Liver (tissue), 9 donors: Measurements from ENCODE around the gene MMD. TPM values are rescaled to one million over a fixed set of nuclear protein-coding genes. Genes with fewer than 3 reads are reported as not detected.

ENCODE experiments used
- DNase-seq: peaks from one replicate; pipeline ENCODE4 v3.0.0-alpha.2; 2017; ENCODE audit warnings: low spot score
- H3K27ac ChIP-seq, 2 donors: one replicate each; pipeline ENCODE4 v1.7.0; 2013; ENCODE audit warnings: inconsistent platforms in 2 of 2, low read length in 2 of 2, control low read depth in 1 of 2, low read depth in 1 of 2, mild to moderate bottlenecking in 1 of 2
- H3K27me3 ChIP-seq, 4 donors: one replicate each; pipeline versions ENCODE4 v1.6.1 to v1.7.0; 2013; ENCODE audit warnings: low read length in 3 of 4, inconsistent platforms in 1 of 4, mild to moderate bottlenecking in 1 of 4, moderate library complexity in 1 of 4; ENCODE audit not compliant: control insufficient read depth in 4 of 4, insufficient read depth in 4 of 4
- H3K36me3 ChIP-seq, 4 donors: one replicate each; pipeline versions ENCODE4 v1.6.1 to v1.7.0; 2013; ENCODE audit warnings: low read length in 3 of 4, mild to moderate bottlenecking in 3 of 4, low read depth in 1 of 4, moderate library complexity in 1 of 4; ENCODE audit not compliant: control insufficient read depth in 4 of 4, insufficient read depth in 3 of 4
- H3K4me1 ChIP-seq, 4 donors: one replicate each; pipeline versions ENCODE4 v1.6.1 to v1.7.0; 2013; ENCODE audit warnings: low read length in 3 of 4, mild to moderate bottlenecking in 3 of 4, moderate library complexity in 1 of 4; ENCODE audit not compliant: control insufficient read depth in 4 of 4, insufficient read depth in 4 of 4
- H3K4me3 ChIP-seq, 3 donors: one replicate each; pipeline versions ENCODE4 v1.6.1 to v1.7.0; 2013; ENCODE audit warnings: low read length in 3 of 3, control low read depth in 1 of 3, low read depth in 1 of 3, mild to moderate bottlenecking in 1 of 3
- H3K9ac ChIP-seq, 2 donors: one replicate each; pipeline ENCODE4 v1.7.0; 2013; ENCODE audit warnings: low read length in 2 of 2, mild to moderate bottlenecking in 2 of 2, moderate library complexity in 2 of 2, control low read depth in 1 of 2, low read depth in 1 of 2
- H3K9me3 ChIP-seq, 4 donors: one replicate each; pipeline versions ENCODE4 v1.6.1 to v1.7.0; 2013; ENCODE audit warnings: low read length in 3 of 4; ENCODE audit not compliant: control insufficient read depth in 4 of 4
- ATF3 ChIP-seq: IDR thresholded peaks from 2 replicates; pipeline ENCODE4 v1.6.1; 2016; ENCODE audit warnings: antibody characterized with exemption
- CTCF ChIP-seq: fragments of 150-350 bp; IDR thresholded peaks from 2 replicates; pipeline ENCODE4 v1.5.1; 2017; ENCODE audit warnings: improper control_type of control experiment, low read depth, low read length; ENCODE audit not compliant: missing input control
- EGR1 ChIP-seq, 2 donors: IDR thresholded peaks; 2 replicates each; pipeline ENCODE4 v1.6.1; 2016 to 2018; ENCODE audit warnings: antibody characterized with exemption in 2 of 2, low read depth in 2 of 2
- FOXA1 ChIP-seq: IDR thresholded peaks from 2 replicates; pipeline ENCODE4 v1.6.1; 2016; ENCODE audit warnings: antibody characterized with exemption
- FOXA2 ChIP-seq: IDR thresholded peaks from 2 replicates; pipeline ENCODE4 v1.6.1; 2016; ENCODE audit warnings: antibody characterized with exemption
- GABPA ChIP-seq, 2 donors: IDR thresholded peaks in 1 of 2; conservative IDR thresholded peaks in 1 of 2; 2 replicates each; pipeline ENCODE4 v1.6.1; 2016; ENCODE audit warnings: antibody characterized with exemption in 2 of 2, mild to moderate bottlenecking in 1 of 2, moderate library complexity in 1 of 2
- HNF4A ChIP-seq, 2 donors: conservative IDR thresholded peaks; 2 replicates each; pipeline ENCODE4 v1.6.1; 2016; ENCODE audit warnings: antibody characterized with exemption in 2 of 2, mild to moderate bottlenecking in 2 of 2
- HNF4G ChIP-seq: IDR thresholded peaks from 2 replicates; pipeline ENCODE4 v1.6.1; 2016; ENCODE audit warnings: antibody characterized with exemption
- JUND ChIP-seq, 2 donors: IDR thresholded peaks; 2 replicates each; pipeline ENCODE4 v1.6.1; 2016; ENCODE audit warnings: antibody characterized with exemption in 2 of 2
- MAX ChIP-seq: IDR thresholded peaks from 2 replicates; pipeline ENCODE4 v1.6.1; 2016; ENCODE audit warnings: antibody characterized with exemption
- NR2F2 ChIP-seq: IDR thresholded peaks from 2 replicates; pipeline ENCODE4 v1.6.1; 2016; ENCODE audit warnings: antibody characterized with exemption
- RAD21 ChIP-seq, 2 donors: IDR thresholded peaks; 2 replicates each; pipeline ENCODE4 v1.6.1; 2016; ENCODE audit warnings: antibody characterized with exemption in 2 of 2, mild to moderate bottlenecking in 2 of 2
- REST ChIP-seq: IDR thresholded peaks from 2 replicates; pipeline ENCODE4 v1.6.1; 2016; ENCODE audit warnings: antibody characterized with exemption, mild to moderate bottlenecking
- RXRA ChIP-seq, 2 donors: IDR thresholded peaks; 2 replicates each; pipeline ENCODE4 v1.6.1; 2017 to 2018; ENCODE audit warnings: antibody characterized with exemption in 2 of 2, mild to moderate bottlenecking in 1 of 2
- SP1 ChIP-seq: IDR thresholded peaks from 2 replicates; pipeline ENCODE4 v1.6.1; 2018; ENCODE audit warnings: antibody characterized with exemption, mild to moderate bottlenecking
- TAF1 ChIP-seq: conservative IDR thresholded peaks from 2 replicates; pipeline ENCODE4 v1.6.1; 2016; ENCODE audit warnings: antibody characterized with exemption, mild to moderate bottlenecking
- YY1 ChIP-seq: IDR thresholded peaks from 2 replicates; pipeline ENCODE4 v1.6.1; 2016; ENCODE audit warnings: antibody characterized with exemption, mild to moderate bottlenecking
- ZBTB33 ChIP-seq: IDR thresholded peaks from 2 replicates; pipeline ENCODE4 v1.6.1; 2016; ENCODE audit warnings: antibody characterized with exemption
- WGBS: extraction: QIAGEN DNeasy Blood & Tissue Kit; methylation state at CpG from one replicate; pipeline ENCODE4 v1.1.7; 2013; 5-methylcytosine and 5-hydroxymethylcytosine counted together
- polyA plus RNA-seq, 2 donors: library from polyadenylated mRNA; stranded (reverse) in 1 of 2; unstranded in 1 of 2; fragments of 200-250 nt in 1 of 2; fragments of >200 nt in 1 of 2; fragmentation: Nextera tagmentation in 1 of 2; extraction: Ambion mirVana in 1 of 2; gene quantifications; one replicate each; pipeline versions ENCODE4 v1.2.1 to v1.2.3, GENCODE V29; 2013 to 2015
- total RNA-seq, 2 donors: library from RNA; depleted of rRNA; stranded (reverse); fragments of >200 nt; gene quantifications; one replicate each; pipeline ENCODE4 v1.2.3, GENCODE V29; 2014
- donor health status: healthy.
- donor health status: healthy.
- donor health status: healthy.
- donor health status: healthy.
- donor health status: healthy.

The MMD gene
- total and polyA plus RNA-seq, 4 donors = 4.9 to 18.7 (median 11.4) TPM

- H3K27ac ChIP-seq = no peak overlapping the region
- H3K36me3 ChIP-seq = no peaks in the 10 kb centered on the region
- H3K4me1 ChIP-seq = peaks cover 2 to 11% (median 7%) of the 10 kb centered on the region in 4 donors
- TF ChIP-seq GABPA (IDR thresholded peaks at IDR 0.05 in 1 of 2, conservative IDR thresholded peaks at IDR 0.05 in 1 of 2) (no peak), ZBTB33 (no peak), FOXA1 (no peak), YY1 (no peak), ATF3 (no peak), TAF1 (no peak), RXRA (IDR thresholded peaks at IDR 0.05) (no peak), HNF4A (conservative IDR thresholded peaks at IDR 0.05) (no peak), CTCF (no peak), FOXA2 (no peak), HNF4G (no peak)
- no peak overlapping the region for H3K4me3 ChIP-seq
- DNase-seq = no peak
- H3K27me3 ChIP-seq = no peaks in the 10 kb centered on the region
- 85% methylated on average over 4 of the region's 4 CpGs for WGBS
- H3K9ac ChIP-seq = no peak overlapping the region
- H3K9me3 ChIP-seq = no peaks in the 10 kb centered on the region
Observed at GRCh38 chr17:55435408-55435807, 13.8 kb upstream of the MMD start.

GRCh38 chr17:55434721-55435120 lies 13.1 kb upstream of the MMD start:
- Histone ChIP-seq H3K36me3 (no peaks in the 10 kb centered on the region), H3K9me3 (no peaks in the 10 kb centered on the region), H3K9ac (no peak overlapping the region), H3K4me1 (peaks cover 2 to 11% (median 7%) of the 10 kb centered on the region in 4 donors), H3K27ac (no peak overlapping the region), H3K27me3 (no peaks in the 10 kb centered on the region), H3K4me3 (no peak overlapping the region)
- no peak for DNase-seq
- WGBS = 88% methylated on average over 1 of the region's 1 CpG
- no peak for TF ChIP-seq RAD21 (IDR thresholded peaks at IDR 0.05)
- no peak for TF ChIP-seq EGR1 (IDR thresholded peaks at IDR 0.05; ENCODE audit: low read depth in 2 of 2)
- no peak for TF ChIP-seq MAX
- no peak for TF ChIP-seq GABPA (IDR thresholded peaks at IDR 0.05 in 1 of 2, conservative IDR thresholded peaks at IDR 0.05 in 1 of 2)
- TF ChIP-seq NR2F2 = no peak
- no peak for TF ChIP-seq HNF4G
- TF ChIP-seq FOXA2 = no peak
- no peak for TF ChIP-seq YY1
- no peak for TF ChIP-seq REST
- TF ChIP-seq ZBTB33 = no peak
- no peak for TF ChIP-seq HNF4A (conservative IDR thresholded peaks at IDR 0.05)
- TF ChIP-seq JUND (IDR thresholded peaks at IDR 0.05) = no peak
- no peak for TF ChIP-seq FOXA1
- no peak for TF ChIP-seq SP1
- TF ChIP-seq TAF1 = no peak
- no peak for TF ChIP-seq RXRA (IDR thresholded peaks at IDR 0.05)
- TF ChIP-seq CTCF = no peak
- TF ChIP-seq ATF3 = no peak
